ENCODE results near the gene LRRC8D.

DNA sequence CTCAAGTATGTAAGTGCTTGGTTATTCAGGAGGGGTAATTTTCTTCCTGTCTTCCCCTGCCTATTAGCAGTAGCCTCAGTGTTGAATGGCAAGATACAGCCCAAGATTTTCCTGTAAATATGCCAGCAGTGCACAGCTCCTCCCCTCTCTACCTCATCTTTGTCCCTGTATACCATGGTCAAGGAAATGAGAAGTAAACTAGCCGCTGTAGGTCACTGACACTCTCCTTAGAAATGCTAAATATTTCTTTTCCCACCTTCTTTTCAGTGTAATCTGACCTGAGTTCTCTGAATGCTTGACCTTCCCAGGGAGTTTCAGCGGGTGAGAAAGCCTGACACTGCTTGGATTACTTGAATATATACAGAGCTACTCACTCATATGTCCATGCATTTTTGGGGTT, 89.9 kb downstream of the LRRC8D start:
- TF ChIP-seq POLR2AphosphoS5 (IDR thresholded peaks at IDR 0.05), result no peak
- TF ChIP-seq, protein P1, sequence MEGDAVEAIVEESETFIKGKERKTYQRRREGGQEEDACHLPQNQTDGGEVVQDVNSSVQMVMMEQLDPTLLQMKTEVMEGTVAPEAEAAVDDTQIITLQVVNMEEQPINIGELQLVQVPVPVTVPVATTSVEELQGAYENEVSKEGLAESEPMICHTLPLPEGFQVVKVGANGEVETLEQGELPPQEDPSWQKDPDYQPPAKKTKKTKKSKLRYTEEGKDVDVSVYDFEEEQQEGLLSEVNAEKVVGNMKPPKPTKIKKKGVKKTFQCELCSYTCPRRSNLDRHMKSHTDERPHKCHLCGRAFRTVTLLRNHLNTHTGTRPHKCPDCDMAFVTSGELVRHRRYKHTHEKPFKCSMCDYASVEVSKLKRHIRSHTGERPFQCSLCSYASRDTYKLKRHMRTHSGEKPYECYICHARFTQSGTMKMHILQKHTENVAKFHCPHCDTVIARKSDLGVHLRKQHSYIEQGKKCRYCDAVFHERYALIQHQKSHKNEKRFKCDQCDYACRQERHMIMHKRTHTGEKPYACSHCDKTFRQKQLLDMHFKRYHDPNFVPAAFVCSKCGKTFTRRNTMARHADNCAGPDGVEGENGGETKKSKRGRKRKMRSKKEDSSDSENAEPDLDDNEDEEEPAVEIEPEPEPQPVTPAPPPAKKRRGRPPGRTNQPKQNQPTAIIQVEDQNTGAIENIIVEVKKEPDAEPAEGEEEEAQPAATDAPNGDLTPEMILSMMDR (IDR thresholded peaks at IDR 0.05), result no peak
